ENCODE measurements around the gene KRT28.

KRT28 gene, protein sequence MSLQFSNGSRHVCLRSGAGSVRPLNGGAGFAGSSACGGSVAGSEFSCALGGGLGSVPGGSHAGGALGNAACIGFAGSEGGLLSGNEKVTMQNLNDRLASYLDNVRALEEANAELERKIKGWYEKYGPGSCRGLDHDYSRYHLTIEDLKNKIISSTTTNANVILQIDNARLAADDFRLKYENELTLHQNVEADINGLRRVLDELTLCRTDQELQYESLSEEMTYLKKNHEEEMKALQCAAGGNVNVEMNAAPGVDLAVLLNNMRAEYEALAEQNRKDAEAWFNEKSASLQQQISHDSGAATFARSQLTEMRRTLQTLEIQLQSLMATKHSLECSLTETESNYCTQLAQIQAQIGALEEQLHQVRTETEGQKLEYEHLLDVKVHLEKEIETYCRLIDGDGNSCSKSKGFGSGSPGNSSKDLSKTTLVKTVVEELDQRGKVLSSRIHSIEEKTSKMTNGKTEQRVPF

DNA sequence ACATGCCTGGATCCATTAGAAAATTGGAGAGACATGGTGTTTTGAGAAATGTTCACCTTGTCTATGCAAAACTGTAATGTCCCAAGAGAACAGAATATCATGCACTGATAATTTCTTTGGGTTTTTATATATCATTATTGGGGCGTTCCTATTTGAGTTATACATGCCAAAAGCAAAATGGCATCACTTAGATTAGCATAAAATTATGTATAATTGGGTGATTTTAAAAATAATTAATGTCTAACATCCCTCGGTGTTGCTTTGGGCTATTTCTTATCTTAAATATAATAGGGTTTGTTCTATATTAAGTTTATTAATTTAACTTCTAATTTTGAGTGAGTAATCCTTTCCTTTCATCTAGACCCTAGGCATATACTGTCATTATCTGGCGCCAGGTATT is at the start of gene KRT28:
KRT28 (minus strand) TSS at position 101 of the 400 bp plus-strand sequence; CDS start at position 35, 66 bp downstream.
- Mint-ChIP-seq H3K36me3 (ENCODE audit: low read depth) (no peaks in the 10 kb centered on the region), H3K27me3 (ENCODE audit: low read depth) (peaks cover 27% of the 10 kb centered on the region), H3K4me1 (ENCODE audit: low read depth) (peaks cover 3% of the 10 kb centered on the region), H3K4me3 (no peak within 1 kb of the TSS), H3K9me3 (no peaks in the 10 kb centered on the region), H3K27ac (no peak within 1 kb of the TSS)

DNA sequence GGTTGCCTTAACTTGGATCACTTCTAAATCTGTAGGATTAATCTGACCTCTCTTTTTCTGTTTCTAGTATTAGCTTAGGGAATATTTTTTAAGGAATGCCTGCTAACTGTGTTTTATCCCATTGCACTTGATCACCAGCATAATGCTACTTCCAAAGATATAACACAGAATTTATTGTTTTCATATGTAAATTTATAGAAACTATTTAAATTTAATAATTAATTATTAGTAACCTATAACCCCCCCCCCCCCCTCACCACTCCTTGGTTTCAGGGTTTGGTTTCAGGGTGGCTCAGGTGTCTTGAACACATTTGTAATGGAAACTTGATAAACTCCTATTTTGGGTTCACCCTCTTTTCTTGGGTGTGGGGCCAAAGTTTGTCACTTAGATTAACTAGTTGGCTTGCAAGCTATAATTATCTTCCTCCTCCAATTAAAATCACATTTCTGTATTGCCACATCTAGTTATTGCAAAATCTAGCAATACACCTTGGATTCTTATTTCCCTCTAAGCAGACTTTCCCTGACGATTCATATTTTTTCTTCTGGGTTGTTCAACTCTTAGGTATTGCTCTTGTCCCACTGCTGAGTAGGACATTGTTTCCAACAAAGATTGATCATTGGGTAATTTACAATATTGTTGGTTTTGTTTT is 49.0 kb upstream of the KRT28 start:
- Mint-ChIP-seq H3K4me3 (no peak overlapping the region), H3K4me1 (ENCODE audit: low read depth) (no peaks in the 10 kb centered on the region), H3K36me3 (ENCODE audit: low read depth) (no peaks in the 10 kb centered on the region), H3K9me3 (no peaks in the 10 kb centered on the region), H3K27me3 (ENCODE audit: low read depth) (peaks cover 43% of the 10 kb centered on the region), H3K27ac (no peak overlapping the region)

DNA sequence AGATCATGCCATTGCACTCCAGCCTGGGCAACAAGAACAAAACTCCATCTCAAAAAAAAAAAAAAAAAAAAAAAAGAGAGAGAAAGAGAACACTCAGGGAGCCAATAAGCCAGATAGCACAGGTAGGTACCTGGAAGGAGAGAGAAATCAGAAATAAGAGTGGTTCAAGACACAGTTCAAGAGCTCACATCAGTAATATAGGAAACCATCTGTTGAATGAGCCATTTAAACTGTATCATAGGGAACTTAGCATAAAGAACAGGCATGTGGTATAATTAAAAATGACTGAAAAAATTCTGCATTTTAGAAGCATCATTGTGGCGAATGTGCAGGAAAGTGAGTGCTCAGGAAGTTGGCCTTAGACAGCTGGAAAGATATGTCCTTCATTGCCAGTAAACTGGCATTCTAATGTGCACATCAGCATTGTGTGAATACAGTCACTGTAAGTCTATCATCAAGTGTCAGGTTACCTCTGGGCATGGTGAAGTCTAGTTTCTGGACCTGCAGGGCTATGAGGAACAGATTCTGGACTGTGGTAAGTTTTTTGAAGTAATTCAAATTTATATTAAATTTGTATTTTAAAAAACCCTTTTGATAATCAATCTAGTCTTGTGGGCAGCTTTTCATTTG is 46.9 kb upstream of the KRT28 start:
- Mint-ChIP-seq H3K36me3 (ENCODE audit: low read depth) (no peaks in the 10 kb centered on the region), H3K27ac (no peak overlapping the region), H3K27me3 (ENCODE audit: low read depth) (peaks cover 33% of the 10 kb centered on the region), H3K4me3 (no peak overlapping the region), H3K4me1 (ENCODE audit: low read depth) (no peaks in the 10 kb centered on the region), H3K9me3 (no peaks in the 10 kb centered on the region)

DNA sequence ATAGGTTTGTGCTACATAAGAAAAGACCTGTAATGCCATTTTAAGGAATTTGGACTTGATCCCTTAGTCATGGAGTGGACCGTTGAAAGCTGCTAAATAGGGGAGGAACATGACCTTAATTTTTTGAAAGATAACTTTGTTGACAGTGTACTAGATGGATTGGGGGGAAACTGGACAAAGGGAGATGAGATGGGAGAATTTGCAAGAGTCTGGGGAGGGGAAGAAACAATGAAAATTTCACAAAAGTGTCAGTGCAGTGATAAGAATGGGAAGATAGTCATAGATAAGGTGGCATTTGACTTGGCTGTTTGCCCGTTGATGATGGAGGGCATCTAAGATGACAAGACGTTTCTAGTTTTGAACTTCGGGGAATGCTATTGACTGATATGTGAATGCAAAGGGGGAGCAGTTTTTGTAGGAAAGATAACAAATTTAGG is 44.9 kb upstream of the KRT28 start:
- Mint-ChIP-seq H3K9me3 (no peaks in the 10 kb centered on the region), H3K27ac (no peak overlapping the region), H3K4me1 (ENCODE audit: low read depth) (no peaks in the 10 kb centered on the region), H3K4me3 (no peak overlapping the region), H3K36me3 (ENCODE audit: low read depth) (no peaks in the 10 kb centered on the region), H3K27me3 (ENCODE audit: low read depth) (peaks cover 21% of the 10 kb centered on the region)

DNA sequence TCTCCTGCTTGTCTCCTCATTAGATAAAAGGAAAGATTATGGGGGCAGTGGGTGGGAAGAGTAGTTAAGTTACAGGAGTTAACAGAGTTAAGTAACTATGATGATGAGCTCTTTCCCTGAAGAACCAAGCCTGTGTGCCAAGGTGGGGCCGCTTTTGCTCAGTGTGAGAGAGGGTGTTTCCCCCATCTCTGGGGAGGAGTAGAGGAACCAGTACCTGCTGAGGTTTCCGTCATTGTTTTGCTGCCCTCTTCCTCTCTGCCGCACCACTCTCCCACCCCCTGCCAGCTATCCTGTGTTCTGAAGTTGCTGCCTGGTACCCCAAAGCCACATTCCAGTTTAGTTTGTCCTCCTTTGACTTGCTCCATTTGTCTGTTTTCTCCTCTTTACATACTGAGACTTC is 43.5 kb upstream of the KRT28 start:
- Mint-ChIP-seq H3K27me3 (ENCODE audit: low read depth) (peaks cover 27% of the 10 kb centered on the region), H3K9me3 (no peaks in the 10 kb centered on the region), H3K36me3 (ENCODE audit: low read depth) (no peaks in the 10 kb centered on the region), H3K4me3 (no peak overlapping the region), H3K27ac (no peak overlapping the region), H3K4me1 (ENCODE audit: low read depth) (no peaks in the 10 kb centered on the region)

DNA sequence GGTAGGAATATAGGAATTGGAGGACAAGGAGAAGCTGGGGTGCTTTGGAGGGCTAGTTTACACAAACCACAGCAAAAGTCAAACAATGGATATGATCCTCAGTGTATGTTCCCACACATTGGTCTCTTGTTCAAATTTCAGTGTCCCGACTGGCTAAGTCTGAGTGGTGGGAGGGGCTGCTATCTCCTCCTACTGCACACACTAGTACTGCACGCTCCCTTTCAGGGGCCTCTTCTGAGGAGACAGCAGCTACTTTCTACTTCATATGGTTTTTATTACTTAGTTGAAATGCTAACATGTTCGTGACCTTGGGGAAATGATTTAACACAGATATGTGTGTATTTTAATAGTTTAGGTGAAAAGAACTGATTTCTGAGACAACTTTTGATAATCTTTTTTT is 41.5 kb upstream of the KRT28 start:
- Mint-ChIP-seq H3K4me1 (ENCODE audit: low read depth) (no peaks in the 10 kb centered on the region), H3K4me3 (no peak overlapping the region), H3K27ac (no peak overlapping the region), H3K27me3 (ENCODE audit: low read depth) (peaks cover 27% of the 10 kb centered on the region), H3K9me3 (no peaks in the 10 kb centered on the region), H3K36me3 (ENCODE audit: low read depth) (no peaks in the 10 kb centered on the region)

DNA sequence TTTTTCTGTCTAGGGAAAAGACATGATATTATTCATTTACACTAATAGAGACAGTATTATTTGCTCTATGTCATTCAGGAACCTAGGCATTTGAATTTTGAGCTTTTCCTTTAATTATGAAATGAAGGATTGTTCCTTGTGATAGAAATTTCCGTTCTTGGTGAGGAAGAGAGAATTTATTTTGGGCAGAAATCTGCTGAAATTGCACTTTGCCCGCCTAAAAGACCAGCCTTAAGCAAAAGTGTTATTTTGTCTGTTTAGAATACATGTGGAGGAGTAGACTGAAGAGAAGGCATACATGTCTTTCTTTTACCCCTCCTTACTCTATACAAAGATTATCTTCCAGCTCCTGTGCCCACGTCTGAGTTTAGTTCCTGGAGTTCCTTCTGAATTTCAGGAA is 39.4 kb upstream of the KRT28 start:
- H3K4me3 Mint-ChIP-seq = no peak overlapping the region
- H3K36me3 Mint-ChIP-seq (ENCODE audit: low read depth) = peaks cover 3% of the 10 kb centered on the region
- no peak overlapping the region for H3K27ac Mint-ChIP-seq
- no peaks in the 10 kb centered on the region for H3K9me3 Mint-ChIP-seq
- no peaks in the 10 kb centered on the region for H3K4me1 Mint-ChIP-seq (ENCODE audit: low read depth)
- H3K27me3 Mint-ChIP-seq (ENCODE audit: low read depth) = peaks cover 8% of the 10 kb centered on the region

DNA sequence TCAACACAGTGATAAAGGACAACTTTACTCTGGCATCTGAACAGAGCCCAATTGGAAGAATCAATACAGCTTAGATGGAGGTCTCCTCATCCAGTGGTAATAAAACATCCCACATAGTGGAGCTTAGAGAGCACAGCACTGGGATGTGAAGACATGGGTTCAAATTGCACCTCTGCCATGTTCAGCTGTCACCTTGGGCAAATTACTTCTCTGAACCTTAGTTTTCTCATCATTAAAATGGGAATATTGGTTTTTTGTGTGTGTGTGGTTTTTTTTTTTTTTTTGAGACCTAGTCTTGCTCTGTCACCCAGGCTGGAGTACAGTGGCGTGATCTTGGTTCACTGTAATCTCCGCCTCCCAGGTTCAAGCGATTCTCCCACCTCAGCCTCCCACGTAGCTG is 36.3 kb upstream of the KRT28 start:
- peaks cover 6% of the 10 kb centered on the region for H3K27me3 Mint-ChIP-seq (ENCODE audit: low read depth)
- no peak overlapping the region for H3K4me3 Mint-ChIP-seq
- H3K36me3 Mint-ChIP-seq (ENCODE audit: low read depth) = peaks cover 3% of the 10 kb centered on the region
- H3K4me1 Mint-ChIP-seq (ENCODE audit: low read depth) = peaks cover 3% of the 10 kb centered on the region
- no peak overlapping the region for H3K27ac Mint-ChIP-seq
- H3K9me3 Mint-ChIP-seq = no peaks in the 10 kb centered on the region

DNA sequence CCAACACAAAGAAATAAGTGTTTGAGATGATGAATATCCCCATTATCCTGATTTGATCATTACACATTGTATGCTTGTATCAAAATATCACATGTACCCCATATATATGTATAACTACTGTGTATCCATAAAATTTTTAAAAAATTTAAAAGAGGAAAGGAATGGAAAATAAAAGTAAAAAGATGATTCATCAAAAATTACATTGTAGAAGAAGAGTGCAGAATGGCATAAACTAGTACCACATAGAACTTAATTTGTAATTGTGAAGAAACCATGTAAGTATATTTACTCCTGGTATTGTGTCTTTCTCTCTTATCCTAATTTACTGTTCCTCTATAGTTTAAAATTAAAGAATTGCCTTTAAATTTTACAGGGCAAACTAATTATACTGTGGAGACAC is 34.1 kb upstream of the KRT28 start:
- Mint-ChIP-seq H3K4me1 (ENCODE audit: low read depth) (peaks cover 3% of the 10 kb centered on the region), H3K27ac (no peak overlapping the region), H3K4me3 (no peak overlapping the region)

DNA sequence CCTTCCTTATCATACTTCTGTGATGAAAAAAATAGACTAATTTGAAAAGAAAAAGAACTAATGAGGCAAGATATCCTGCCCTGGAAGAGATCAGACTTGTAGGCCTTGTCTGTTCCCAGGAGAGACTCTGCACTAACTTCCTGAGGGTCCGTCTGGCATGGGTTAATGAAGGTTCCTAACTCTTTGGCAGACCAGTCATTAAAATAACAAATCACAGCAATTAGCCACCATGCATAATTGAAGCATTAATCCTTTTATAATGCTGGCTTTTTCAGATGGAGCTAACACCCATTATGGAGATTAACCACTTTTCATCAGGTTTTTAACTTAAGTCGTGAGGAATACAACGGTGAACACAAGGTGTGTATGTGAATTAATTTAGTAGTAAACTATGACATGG is 33.1 kb upstream of the KRT28 start:
- Mint-ChIP-seq H3K27ac (no peak overlapping the region), H3K4me1 (ENCODE audit: low read depth) (peaks cover 6% of the 10 kb centered on the region), H3K9me3 (peaks cover 6% of the 10 kb centered on the region), H3K27me3 (ENCODE audit: low read depth) (no peaks in the 10 kb centered on the region), H3K4me3 (no peak overlapping the region), H3K36me3 (ENCODE audit: low read depth) (peaks cover 7% of the 10 kb centered on the region)

More for the DNA sequence above, 34.1 kb upstream of the KRT28 start:
- Mint-ChIP-seq H3K9me3 (peaks cover 6% of the 10 kb centered on the region), H3K36me3 (ENCODE audit: low read depth) (peaks cover 7% of the 10 kb centered on the region), H3K27me3 (ENCODE audit: low read depth) (no peaks in the 10 kb centered on the region)

GRCh38 chr17:40830085-40830776 is 30.5 kb upstream of the KRT28 start:
- H3K27ac Mint-ChIP-seq = no peak overlapping the region
- no peak overlapping the region for H3K4me3 Mint-ChIP-seq
- peaks cover 9% of the 10 kb centered on the region for H3K4me1 Mint-ChIP-seq (ENCODE audit: low read depth)
- H3K27me3 Mint-ChIP-seq (ENCODE audit: low read depth) = peaks cover 9% of the 10 kb centered on the region
- H3K36me3 Mint-ChIP-seq (ENCODE audit: low read depth) = peaks cover 7% of the 10 kb centered on the region
- peaks cover 6% of the 10 kb centered on the region for H3K9me3 Mint-ChIP-seq

DNA sequence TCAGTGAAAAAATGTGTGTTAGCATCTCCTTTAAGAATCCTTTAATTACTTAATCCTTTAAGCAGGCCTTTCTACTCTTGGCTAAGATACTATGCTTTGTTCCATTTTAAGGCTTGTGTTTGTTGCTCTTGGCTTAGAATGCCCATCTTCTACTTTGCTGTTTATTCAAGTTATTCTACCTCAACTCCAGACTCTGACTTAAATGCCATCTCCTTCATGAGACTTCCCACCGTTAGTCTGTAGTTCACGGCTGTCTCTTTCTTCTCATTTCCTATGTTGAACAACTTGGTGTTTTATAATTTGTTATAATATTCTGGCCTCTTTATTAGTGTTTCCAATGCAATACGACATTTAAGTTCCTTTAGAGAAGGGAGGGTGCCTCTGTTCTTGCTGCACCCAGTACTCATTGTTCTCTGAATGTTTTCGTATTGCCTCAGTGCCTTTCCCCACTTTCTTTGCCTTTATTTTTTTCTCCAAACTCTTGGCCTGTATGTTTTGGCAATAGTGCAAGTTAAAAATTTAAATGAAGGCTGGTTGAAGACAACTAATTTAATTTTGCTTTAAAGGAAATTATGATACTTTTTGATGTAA is 28.8 kb upstream of the KRT28 start:
- Mint-ChIP-seq H3K27me3 (ENCODE audit: low read depth) (peaks cover 13% of the 10 kb centered on the region), H3K4me3 (no peak overlapping the region), H3K27ac (no peak overlapping the region), H3K4me1 (ENCODE audit: low read depth) (peaks cover 9% of the 10 kb centered on the region), H3K36me3 (ENCODE audit: low read depth) (peaks cover 4% of the 10 kb centered on the region), H3K9me3 (peaks cover 6% of the 10 kb centered on the region)

DNA sequence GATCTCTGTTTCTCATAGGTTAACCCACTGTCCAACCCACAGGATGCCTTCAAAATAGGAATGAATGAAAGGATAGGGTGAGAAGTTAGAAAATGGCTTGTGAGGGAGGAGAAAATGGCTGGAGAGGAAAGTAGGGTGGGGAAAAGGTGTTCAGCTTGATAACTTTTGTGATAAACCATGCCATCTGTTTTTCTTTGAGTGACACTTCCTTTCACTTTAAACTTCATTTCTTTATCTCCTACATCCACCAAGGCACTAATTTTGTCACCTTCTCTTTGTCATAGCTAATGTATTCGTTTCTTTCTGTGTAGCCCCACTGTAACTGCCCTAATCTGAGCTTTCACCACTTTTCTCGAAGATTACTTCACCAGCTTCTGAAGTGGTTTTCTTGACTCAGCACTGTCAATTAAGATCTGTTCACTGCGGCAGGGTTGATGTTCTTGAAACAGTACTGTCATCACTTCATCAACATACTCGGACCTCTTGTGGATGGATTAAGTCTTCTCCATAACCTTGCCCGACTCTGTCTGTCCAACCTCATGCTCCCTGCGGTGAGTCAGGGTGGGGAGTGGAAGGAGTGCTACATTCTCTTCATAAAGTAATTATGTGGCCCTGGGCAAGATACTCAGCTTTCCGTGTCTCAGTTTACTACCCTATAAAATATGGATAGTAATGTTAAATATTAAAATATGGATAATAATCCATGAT is 28.1 kb upstream of the KRT28 start:
- Mint-ChIP-seq H3K9me3 (peaks cover 6% of the 10 kb centered on the region), H3K27ac (peak overlapping the region; percentile 28), H3K36me3 (ENCODE audit: low read depth) (peaks cover 4% of the 10 kb centered on the region), H3K4me1 (ENCODE audit: low read depth) (peaks cover 7% of the 10 kb centered on the region), H3K27me3 (ENCODE audit: low read depth) (peaks cover 13% of the 10 kb centered on the region), H3K4me3 (no peak overlapping the region)

Data from T-helper 1 cell treated with Interleukin-12 subunit alpha and Interleukin-12 subunit beta and Interleukin-4 antibody, amounts not matched to agents 30 μg/mL and 1 μg/mL, for 36 hours (primary cell).